ENCODE data around the gene CHAD. TPM values are rescaled to one million over a fixed set of nuclear protein-coding genes. Genes with fewer than 3 reads are reported as not detected.
"Not testable (repeated sequence)": the region's sequence is repeated elsewhere in the genome, so short reads cannot be mapped to it uniquely, and the experiment has no call there.

Gene CHAD
- total and polyA plus RNA-seq, 2 experiments from 2014 or later = 2.5 TPM; not detected in 1

GRCh38 chr17:50475362-50475761 is 6.7 kb upstream of the CHAD start:
- Histone ChIP-seq H3K4me3 (no peak overlapping the region), H3K27ac (no peak overlapping the region), H3K9me3 (ENCODE audit: low read depth) (no peaks in the 10 kb centered on the region), H3K4me1 (ENCODE audit: low read depth) (peaks cover 2% of the 10 kb centered on the region), H3K27me3 (no peaks in the 10 kb centered on the region), H3K36me3 (peaks cover 5% of the 10 kb centered on the region)
- no peak for TF ChIP-seq CTCF (IDR thresholded peaks at IDR 0.05; ENCODE audit: low read depth, low read length)
- DNase-seq (ENCODE audit: low read depth in 1 of 2, low spot score in 1 of 2) = no peak

GRCh38 chr17:50474523-50474922 is 5.8 kb upstream of the CHAD start:
- no peak for TF ChIP-seq CTCF (IDR thresholded peaks at IDR 0.05; ENCODE audit: low read depth, low read length)
- Histone ChIP-seq H3K36me3 (peaks cover 5% of the 10 kb centered on the region), H3K27ac (peak overlapping the region; percentile 4), H3K9me3 (ENCODE audit: low read depth) (no peaks in the 10 kb centered on the region), H3K4me3 (no peak overlapping the region), H3K4me1 (ENCODE audit: low read depth) (peaks cover 2% of the 10 kb centered on the region), H3K27me3 (no peaks in the 10 kb centered on the region)
- DNase-seq (ENCODE audit: low read depth in 1 of 2, low spot score in 1 of 2) = no peak

GRCh38 chr17:50473901-50474300 is 5.2 kb upstream of the CHAD start:
- Histone ChIP-seq H3K27ac (no peak overlapping the region), H3K4me1 (ENCODE audit: low read depth) (peaks cover 2% of the 10 kb centered on the region), H3K27me3 (peaks cover 5% of the 10 kb centered on the region), H3K36me3 (peaks cover 5% of the 10 kb centered on the region), H3K9me3 (ENCODE audit: low read depth) (no peaks in the 10 kb centered on the region), H3K4me3 (no peak overlapping the region)
- no peak for DNase-seq (ENCODE audit: low read depth in 1 of 2, low spot score in 1 of 2)
- TF ChIP-seq CTCF (IDR thresholded peaks at IDR 0.05; ENCODE audit: low read depth, low read length) = no peak

- H3K9me3 ChIP-seq (ENCODE audit: low read depth); H3K27ac ChIP-seq; H3K36me3 ChIP-seq; H3K4me3 ChIP-seq; H3K4me1 ChIP-seq (ENCODE audit: low read depth): not testable (repeated sequence)
- DNase-seq (ENCODE audit: low read depth in 1 of 2, low spot score in 1 of 2) = peak in 1 of 2 donors; percentile 19
- peaks cover 16% of the 10 kb centered on the region for H3K27me3 ChIP-seq
- peak; percentile 25 for TF ChIP-seq CTCF (IDR thresholded peaks at IDR 0.05; ENCODE audit: low read depth, low read length)
Observed at GRCh38 chr17:50472761-50473161, 4.1 kb upstream of the CHAD start.

- H3K27ac ChIP-seq = no peak overlapping the region
- no peaks in the 10 kb centered on the region for H3K4me1 ChIP-seq (ENCODE audit: low read depth)
- H3K9me3 ChIP-seq (ENCODE audit: low read depth) = no peaks in the 10 kb centered on the region
- peaks cover 5% of the 10 kb centered on the region for H3K36me3 ChIP-seq
- DNase-seq (ENCODE audit: low read depth in 1 of 2, low spot score in 1 of 2) = no peak
- no peak for TF ChIP-seq CTCF (IDR thresholded peaks at IDR 0.05; ENCODE audit: low read depth, low read length)
- H3K4me3 ChIP-seq = no peak overlapping the region
- H3K27me3 ChIP-seq = peaks cover 21% of the 10 kb centered on the region
Observed at GRCh38 chr17:50472286-50472685, 3.6 kb upstream of the CHAD start.
